Esophagus (tissue), 2 donors: Measurements from ENCODE around the gene KCNMA1. TPM values are rescaled to one million over a fixed set of nuclear protein-coding genes. Genes with fewer than 3 reads are reported as not detected.
"Not testable (repeated sequence)": the region's sequence is repeated elsewhere in the genome, so short reads cannot be mapped to it uniquely, and the experiment has no call there.

Source experiments
- H3K27ac ChIP-seq, 2 donors: one replicate each; pipeline ENCODE4 v1.5.1; 2013; ENCODE audit warnings: low read depth in 2 of 2, mild to moderate bottlenecking in 2 of 2, inconsistent platforms in 1 of 2, low read length in 1 of 2, moderate library complexity in 1 of 2
- H3K27me3 ChIP-seq, 2 donors: one replicate each; pipeline ENCODE4 v1.6.1; 2013; ENCODE audit warnings: low read length in 2 of 2, control low read depth in 1 of 2, mild to moderate bottlenecking in 1 of 2; ENCODE audit not compliant: insufficient read depth in 2 of 2, control insufficient read depth in 1 of 2
- H3K36me3 ChIP-seq, 2 donors: one replicate each; pipeline ENCODE4 v1.6.1; 2013; ENCODE audit warnings: low read length in 1 of 2; ENCODE audit not compliant: control insufficient read depth in 2 of 2, insufficient read depth in 2 of 2
- H3K4me1 ChIP-seq, 2 donors: one replicate each; pipeline ENCODE4 v1.6.1; 2013; ENCODE audit warnings: low read length in 1 of 2; ENCODE audit not compliant: control insufficient read depth in 2 of 2, insufficient read depth in 2 of 2
- H3K4me3 ChIP-seq, 2 donors: one replicate each; pipeline ENCODE4 v1.5.1; 2013; ENCODE audit warnings: low read length in 2 of 2, mild to moderate bottlenecking in 2 of 2, low read depth in 1 of 2, moderate library complexity in 1 of 2
- H3K9me3 ChIP-seq, 2 donors: one replicate each; pipeline ENCODE4 v1.6.1; 2013; ENCODE audit warnings: mild to moderate bottlenecking in 2 of 2, low read depth in 1 of 2, low read length in 1 of 2, moderate library complexity in 1 of 2; ENCODE audit not compliant: control insufficient read depth in 2 of 2, insufficient read depth in 1 of 2
- WGBS, 2 donors: extraction: QIAGEN DNeasy Blood & Tissue Kit; methylation state at CpG; one replicate each; pipeline ENCODE4 v1.1.7; 2013; 5-methylcytosine and 5-hydroxymethylcytosine counted together
- polyA plus RNA-seq, 2 donors: library from polyadenylated mRNA; stranded (reverse); fragments of 200-250 nt; gene quantifications; one replicate each; pipeline ENCODE4 v1.2.3, GENCODE V29; 2013
- donor health status: healthy with polysubstance abuse.
- donor health status: Bipolar disorder and iron deficiency.

KCNMA1 gene
- polyA plus RNA-seq, 2 donors, result 8.4 to 11.2 TPM

GRCh38 chr10:77592946-77593636, 44.5 kb downstream of the KCNMA1 start:
- peaks cover 0 to 11% of the 10 kb centered on the region in 2 donors for H3K4me1 ChIP-seq
- no peaks in the 10 kb centered on the region for H3K36me3 ChIP-seq
- H3K27ac ChIP-seq, result peak overlapping the region; percentile 64 to 77
- no peaks in the 10 kb centered on the region for H3K27me3 ChIP-seq
- no peak overlapping the region for H3K4me3 ChIP-seq
- WGBS, 2 donors, result 47 to 62% methylated on average over 5 of the region's 5 CpGs
- no peaks in the 10 kb centered on the region for H3K9me3 ChIP-seq

GRCh38 chr10:77592510-77592909, 45.1 kb downstream of the KCNMA1 start:
- WGBS, 2 donors, result 74 to 79% methylated on average over 4 of the region's 4 CpGs
- no peaks in the 10 kb centered on the region for H3K9me3 ChIP-seq
- no peaks in the 10 kb centered on the region for H3K36me3 ChIP-seq
- peaks cover 0 to 11% of the 10 kb centered on the region in 2 donors for H3K4me1 ChIP-seq
- no peaks in the 10 kb centered on the region for H3K27me3 ChIP-seq
- peak overlapping the region; percentile 19 to 77 for H3K27ac ChIP-seq
- no peak overlapping the region for H3K4me3 ChIP-seq

GRCh38 chr10:77591238-77591880, 46.2 kb downstream of the KCNMA1 start:
- Histone ChIP-seq H3K4me1 (peaks cover 0 to 11% of the 10 kb centered on the region in 2 donors), H3K9me3 (no peaks in the 10 kb centered on the region), H3K4me3 (no peak overlapping the region), H3K36me3 (no peaks in the 10 kb centered on the region), H3K27me3 (no peaks in the 10 kb centered on the region), H3K27ac (peak overlapping the region; percentile 44 to 83)
- 88 to 91% methylated on average over 3 of the region's 3 CpGs for WGBS, 2 donors

GRCh38 chr10:77590344-77591237, 47.0 kb downstream of the KCNMA1 start:
- Histone ChIP-seq H3K4me3 (no peak overlapping the region), H3K9me3 (no peaks in the 10 kb centered on the region), H3K36me3 (no peaks in the 10 kb centered on the region), H3K4me1 (peaks cover 0 to 11% of the 10 kb centered on the region in 2 donors), H3K27ac (peak overlapping the region; percentile 44 to 83), H3K27me3 (no peaks in the 10 kb centered on the region)
- 83 to 84% methylated on average over 32 of the region's 32 CpGs for WGBS, 2 donors

GRCh38 chr10:77589703-77590102, 47.9 kb downstream of the KCNMA1 start:
- 79 to 95% methylated on average over 8 of the region's 8 CpGs for WGBS, 2 donors
- not testable (repeated sequence) for H3K27me3 ChIP-seq, H3K9me3 ChIP-seq, H3K4me1 ChIP-seq, H3K4me3 ChIP-seq, H3K36me3 ChIP-seq
- H3K27ac ChIP-seq, result peak overlapping the region in 1 of 2 donors; percentile 38

GRCh38 chr10:77588886-77589285, 48.7 kb downstream of the KCNMA1 start:
- H3K4me1 ChIP-seq, result peaks cover 0 to 4% of the 10 kb centered on the region in 2 donors
- no peaks in the 10 kb centered on the region for H3K36me3 ChIP-seq
- peak overlapping the region in 1 of 2 donors; percentile 26 for H3K27ac ChIP-seq
- no peaks in the 10 kb centered on the region for H3K27me3 ChIP-seq
- no peak overlapping the region for H3K4me3 ChIP-seq
- H3K9me3 ChIP-seq, result peaks cover 0 to 4% of the 10 kb centered on the region in 2 donors
- WGBS, 2 donors, result 84 to 91% methylated on average over 7 of the region's 7 CpGs

- Histone ChIP-seq H3K4me1 (peaks cover 0 to 2% of the 10 kb centered on the region in 2 donors), H3K27ac (peak overlapping the region; percentile 64 to 80), H3K27me3 (no peaks in the 10 kb centered on the region), H3K9me3 (peaks cover 0 to 4% of the 10 kb centered on the region in 2 donors), H3K4me3 (no peak overlapping the region), H3K36me3 (no peaks in the 10 kb centered on the region)
- WGBS, 2 donors, result 81 to 90% methylated on average over 3 of the region's 3 CpGs
Observed at GRCh38 chr10:77587416-77587790, 50.2 kb downstream of the KCNMA1 start.

GRCh38 chr10:77586719-77587415, 50.7 kb downstream of the KCNMA1 start:
- Histone ChIP-seq H3K27me3 (no peaks in the 10 kb centered on the region), H3K9me3 (peaks cover 0 to 4% of the 10 kb centered on the region in 2 donors), H3K4me1 (peaks cover 0 to 2% of the 10 kb centered on the region in 2 donors), H3K27ac (peak overlapping the region; percentile 64 to 81), H3K36me3 (no peaks in the 10 kb centered on the region), H3K4me3 (no peak overlapping the region)
- 57 to 60% methylated on average over 7 of the region's 7 CpGs for WGBS, 2 donors

- Histone ChIP-seq H3K36me3 (no peaks in the 10 kb centered on the region), H3K4me3 (no peak overlapping the region), H3K9me3 (peaks cover 0 to 4% of the 10 kb centered on the region in 2 donors), H3K4me1 (no peaks in the 10 kb centered on the region), H3K27ac (no peak overlapping the region), H3K27me3 (no peaks in the 10 kb centered on the region)
- 83 to 88% methylated on average over 6 of the region's 6 CpGs for WGBS, 2 donors
Observed at GRCh38 chr10:77584938-77585337, 52.7 kb downstream of the KCNMA1 start.
